Peyer's patch (tissue), 4 donors: Measurements from ENCODE around the gene LRRC57. TPM values are rescaled to one million over a fixed set of nuclear protein-coding genes. Genes with fewer than 3 reads are reported as not detected.
A peak's percentile ranks its signal among the peaks of the same experiment; 100 is the strongest.

ENCODE experiments used
- DNase-seq, 3 donors: peaks; one replicate each; pipeline ENCODE4 v3.0.0-alpha.2; 2017 to 2019
- H3K27ac ChIP-seq, 4 donors: fragments of 200-600 bp; sonication (generic); one replicate each; pipeline ENCODE4 v1.5.1; 2016 to 2019
- H3K27me3 ChIP-seq, 2 donors: fragments of 200-600 bp; sonication (generic); one replicate each; pipeline ENCODE4 v1.5.1; 2019
- H3K36me3 ChIP-seq, 3 donors: fragments of 200-600 bp; sonication (generic); one replicate each; pipeline ENCODE4 v1.5.1; 2016 to 2019
- H3K4me1 ChIP-seq, 4 donors: fragments of 200-600 bp; sonication (generic); one replicate each; pipeline ENCODE4 v1.5.1; 2016 to 2019
- H3K4me3 ChIP-seq, 4 donors: fragments of 200-600 bp; sonication (generic); 1 replicate in 3 of 4; 2 replicates in 1 of 4; pipeline ENCODE4 v1.5.1; 2016 to 2019; ENCODE audit warnings: mild to moderate bottlenecking in 1 of 4
- H3K9me3 ChIP-seq, 4 donors: fragments of 200-600 bp; sonication (generic); one replicate each; pipeline ENCODE4 v1.5.1; 2016 to 2019; ENCODE audit warnings: mild to moderate bottlenecking in 1 of 4
- POLR2A ChIP-seq, 2 donors: fragments of 450-650 bp; IDR thresholded peaks; one replicate each; pipeline ENCODE4 v1.5.1; 2017; ENCODE audit warnings: antibody characterized with exemption in 2 of 2, mild to moderate bottlenecking in 2 of 2, moderate library complexity in 2 of 2
- total RNA-seq, 4 donors: library from RNA; depleted of rRNA; stranded (reverse); fragments of >200 nt; gene quantifications; one replicate each; pipeline ENCODE4 v1.1.0, GENCODE V29; 2016
- TF ChIP-seq, protein P1 (sequence below), 6 experiments: fragments of 450-650 bp in 4 of 6; fragments of 200-600 bp in 2 of 6; sonication (generic) in 1 of 6; IDR thresholded peaks; one replicate each; pipeline ENCODE4 v1.5.1; 2017 to 2019; ENCODE audit warnings: antibody characterized with exemption in 6 of 6, mild to moderate bottlenecking in 3 of 6, moderate library complexity in 1 of 6

LRRC57 gene
- total RNA-seq, 4 donors from 2014 or later: 22.4 to 38.1 (median 33.1) TPM

DNA sequence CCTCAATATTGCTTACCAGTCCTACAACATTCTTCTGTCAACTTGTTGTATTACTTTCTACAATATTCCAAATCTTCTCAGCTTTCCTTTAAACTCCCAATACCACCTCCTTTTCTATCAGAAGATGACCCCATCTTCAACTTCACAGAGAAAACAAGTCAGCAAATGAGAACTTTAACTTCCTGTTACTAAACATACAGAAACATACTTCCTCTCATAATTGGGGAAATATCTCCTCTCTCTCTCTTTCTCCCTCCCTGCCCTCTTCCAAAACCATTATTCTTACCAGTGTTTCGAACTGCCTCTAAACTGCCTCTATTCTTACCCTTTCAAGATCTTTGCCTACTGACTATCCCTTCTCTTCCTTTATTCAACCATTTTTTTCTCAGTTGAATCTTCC lies 54.9 kb downstream of the LRRC57 start:
- Histone ChIP-seq H3K4me1 (peaks cover 0 to 53% (median 4%) of the 10 kb centered on the region in 4 donors), H3K4me3 (no peak overlapping the region), H3K27ac (peak overlapping the region; percentile 36 to 94 (median 63)), H3K27me3 (no peaks in the 10 kb centered on the region), H3K36me3 (no peaks in the 10 kb centered on the region), H3K9me3 (no peaks in the 10 kb centered on the region)
- DNase-seq: no peak
- TF ChIP-seq, protein P1, sequence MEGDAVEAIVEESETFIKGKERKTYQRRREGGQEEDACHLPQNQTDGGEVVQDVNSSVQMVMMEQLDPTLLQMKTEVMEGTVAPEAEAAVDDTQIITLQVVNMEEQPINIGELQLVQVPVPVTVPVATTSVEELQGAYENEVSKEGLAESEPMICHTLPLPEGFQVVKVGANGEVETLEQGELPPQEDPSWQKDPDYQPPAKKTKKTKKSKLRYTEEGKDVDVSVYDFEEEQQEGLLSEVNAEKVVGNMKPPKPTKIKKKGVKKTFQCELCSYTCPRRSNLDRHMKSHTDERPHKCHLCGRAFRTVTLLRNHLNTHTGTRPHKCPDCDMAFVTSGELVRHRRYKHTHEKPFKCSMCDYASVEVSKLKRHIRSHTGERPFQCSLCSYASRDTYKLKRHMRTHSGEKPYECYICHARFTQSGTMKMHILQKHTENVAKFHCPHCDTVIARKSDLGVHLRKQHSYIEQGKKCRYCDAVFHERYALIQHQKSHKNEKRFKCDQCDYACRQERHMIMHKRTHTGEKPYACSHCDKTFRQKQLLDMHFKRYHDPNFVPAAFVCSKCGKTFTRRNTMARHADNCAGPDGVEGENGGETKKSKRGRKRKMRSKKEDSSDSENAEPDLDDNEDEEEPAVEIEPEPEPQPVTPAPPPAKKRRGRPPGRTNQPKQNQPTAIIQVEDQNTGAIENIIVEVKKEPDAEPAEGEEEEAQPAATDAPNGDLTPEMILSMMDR (IDR thresholded peaks at IDR 0.05): no peak
- no peak for TF ChIP-seq POLR2A (IDR thresholded peaks at IDR 0.05)

DNA sequence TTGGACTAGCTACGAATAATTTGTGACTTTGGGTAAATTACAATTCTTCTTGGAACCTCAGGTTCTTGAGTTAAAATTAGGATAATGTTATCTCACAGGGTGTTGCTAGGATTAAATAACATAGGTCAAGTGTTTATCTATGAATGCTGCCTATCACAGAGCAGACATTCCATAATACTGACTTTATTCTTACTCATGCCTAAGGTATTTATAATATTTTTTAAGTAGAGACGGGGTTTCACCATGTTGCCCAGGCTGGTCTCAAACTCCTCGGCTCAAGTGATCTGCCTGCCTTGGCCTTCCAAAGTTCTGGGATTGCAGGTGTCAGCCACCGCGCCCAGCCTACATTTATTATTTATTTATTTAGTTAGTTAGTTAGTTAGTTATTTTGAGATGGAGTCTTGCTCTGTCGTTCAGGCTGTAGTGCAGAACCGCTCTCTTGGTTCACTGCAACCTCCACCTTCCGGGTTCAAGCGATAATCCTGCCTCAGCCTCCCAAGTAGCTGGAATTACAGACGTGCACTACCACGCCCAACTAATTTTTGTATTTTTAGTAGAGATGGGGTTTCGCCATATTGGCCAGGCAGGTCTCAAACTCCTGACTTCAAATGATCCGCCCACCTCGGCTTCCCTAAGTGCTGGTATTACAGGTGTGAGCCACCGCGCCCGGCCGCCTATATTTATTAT lies 56.9 kb downstream of the LRRC57 start:
- no peaks in the 10 kb centered on the region for H3K36me3 ChIP-seq
- H3K4me1 ChIP-seq: peaks cover 0 to 36% (median 4%) of the 10 kb centered on the region in 4 donors
- TF ChIP-seq POLR2A (IDR thresholded peaks at IDR 0.05): no peak
- TF ChIP-seq, protein P1 (IDR thresholded peaks at IDR 0.05): no peak
- no peak for DNase-seq
- H3K27me3 ChIP-seq: no peaks in the 10 kb centered on the region
- H3K9me3 ChIP-seq: no peaks in the 10 kb centered on the region
- peak overlapping the region; percentile 76 to 91 (median 88) for H3K4me3 ChIP-seq
- peak overlapping the region; percentile 86 to 94 (median 90) for H3K27ac ChIP-seq

DNA sequence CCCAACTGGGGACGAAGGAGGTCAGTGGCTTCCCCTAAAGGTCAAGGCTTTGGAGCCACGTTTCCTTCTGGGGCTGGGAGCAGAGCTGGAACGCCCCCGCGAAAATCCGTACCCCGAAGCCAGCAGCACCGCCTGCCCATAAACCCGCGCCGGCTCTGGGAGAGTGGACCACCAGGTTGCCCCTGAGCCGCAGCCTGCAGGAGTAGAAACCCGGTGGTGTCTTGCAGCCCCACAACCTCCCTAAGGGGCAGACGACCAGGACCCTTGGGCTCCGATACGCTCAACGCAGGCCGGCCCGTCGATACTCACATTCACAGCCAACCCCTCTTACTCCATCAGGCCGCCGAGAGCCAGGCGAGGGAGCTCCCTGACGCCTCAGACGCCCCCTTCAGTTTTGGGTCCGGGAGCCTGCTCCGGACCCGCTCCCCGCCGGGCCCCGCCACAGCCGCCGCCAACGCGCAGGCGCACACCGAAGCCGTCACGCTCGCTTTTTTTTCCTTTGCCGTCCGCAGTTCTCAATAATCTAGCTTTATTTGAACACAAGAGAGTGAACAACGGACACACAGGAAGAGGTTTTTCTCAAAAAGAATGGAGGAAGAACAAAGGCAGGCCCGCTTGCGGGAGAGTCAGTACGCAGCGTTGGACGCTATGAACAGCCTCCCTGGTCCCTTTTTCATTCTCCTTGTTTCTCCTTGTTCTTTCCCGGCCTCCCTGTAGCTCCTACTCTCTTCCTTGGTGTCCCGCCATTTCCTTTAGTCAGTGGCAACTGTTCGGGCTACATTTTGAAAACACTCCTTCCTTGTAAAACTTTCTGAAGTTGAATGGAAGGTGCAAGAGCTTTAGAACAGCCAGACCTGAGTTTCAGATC lies 57.7 kb downstream of the LRRC57 start, which contains the start of gene ZNF106:
Gene ZNF106 (minus strand): TSS at position 471 of the 868 bp plus-strand sequence. CDS start 18,852 bp downstream, outside the sequence.
- peak; percentile 83 to 87 for TF ChIP-seq POLR2A (IDR thresholded peaks at IDR 0.05)
- TF ChIP-seq, protein P1 (IDR thresholded peaks at IDR 0.05): peak in 1 of 6 experiments; percentile 6
- H3K4me3 ChIP-seq: peak within 1 kb of the TSS; percentile 76 to 91 (median 88)
- H3K27me3 ChIP-seq: no peaks in the 10 kb centered on the region
- peaks cover 0 to 31% (median 4%) of the 10 kb centered on the region in 4 donors for H3K4me1 ChIP-seq
- peak within 1 kb of the TSS; percentile 86 to 94 (median 90) for H3K27ac ChIP-seq
- no peaks in the 10 kb centered on the region for H3K9me3 ChIP-seq
- peak; percentile 80 to 92 (median 87) for DNase-seq
- no peaks in the 10 kb centered on the region for H3K36me3 ChIP-seq

DNA sequence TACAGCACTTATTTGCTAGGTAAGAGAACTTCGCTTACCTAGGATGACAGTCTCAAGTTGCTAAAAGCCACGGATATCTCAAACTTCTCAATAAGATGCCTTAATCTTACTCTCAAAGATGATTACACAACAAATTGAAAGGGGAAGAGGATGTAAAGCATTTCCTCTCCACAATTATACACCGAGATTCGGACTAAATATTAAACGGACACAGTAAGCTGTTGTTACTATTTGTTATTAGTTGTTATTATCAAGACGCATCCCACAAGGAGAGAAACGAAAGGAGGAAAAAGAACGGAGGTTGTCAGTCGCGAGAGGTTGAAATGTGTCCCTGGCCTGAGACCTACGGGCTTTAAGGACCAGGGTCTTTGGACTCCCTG lies 58.3 kb downstream of the LRRC57 start:
- Histone ChIP-seq H3K4me3 (peak overlapping the region; percentile 76 to 91 (median 88)), H3K27me3 (no peaks in the 10 kb centered on the region), H3K36me3 (no peaks in the 10 kb centered on the region), H3K9me3 (no peaks in the 10 kb centered on the region), H3K27ac (peak overlapping the region; percentile 86 to 94 (median 90)), H3K4me1 (peaks cover 0 to 31% (median 4%) of the 10 kb centered on the region in 4 donors)
- TF ChIP-seq POLR2A (IDR thresholded peaks at IDR 0.05): no peak
- TF ChIP-seq, protein P1 (IDR thresholded peaks at IDR 0.05): no peak
- DNase-seq: no peak

Other genes with a start within 250 kb of the LRRC57 start
- 10 to 100 TPM in 3 of 4 donors, 1 to 10 TPM in 1; 9.1 to 76.7 (median 17.7) TPM for gene CAPN3, start 189.3 kb downstream of the LRRC57 start, total RNA-seq
- gene ZNF106, start 57.7 kb downstream of the LRRC57 start, total RNA-seq: 10 to 100 TPM; 31.7 to 74.3 (median 42.1) TPM
- gene SNAP23, start 53.2 kb downstream of the LRRC57 start, total RNA-seq: 10 to 100 TPM; 64.4 to 80.9 (median 66.8) TPM
- gene HAUS2, start within 50 bp of the LRRC57 start, total RNA-seq: 10 to 100 TPM; 12.9 to 21.9 (median 15.1) TPM
- 100 to 1,000 TPM in 1 of 4 donors, 10 to 100 TPM in 2, 1 to 10 TPM in 1; 4.2 to 153 (median 20.4) TPM for gene STARD9, start 26.8 kb upstream of the LRRC57 start, total RNA-seq
- gene CDAN1, start 188.3 kb upstream of the LRRC57 start, total RNA-seq: 10 to 100 TPM in 3 of 4 donors, 1 to 10 TPM in 1; 9.1 to 16.5 (median 10.7) TPM